IMR-90 (cell line): ENCODE measurements around the gene CARD19. TPM values are rescaled to one million over a fixed set of nuclear protein-coding genes. Genes with fewer than 3 reads are reported as not detected.

Experiments used
- ATAC-seq: fragments of 200-7000 bp; cut with Tn5 transposase; 2 replicates; pipeline ENCODE4 v1.9.1; 2020; ENCODE audit warnings: low read depth, mild to moderate bottlenecking, moderate library complexity
- BruUV-seq: library from RNA; stranded (reverse); fragments of 400-500 nt; replicated peaks from 2 replicates; lab custom pipeline; 2021; lab: Mats Ljungman, UMichigan
- CTCF ChIA-PET: fragments of 300-600 bp; formaldehyde crosslinking; extraction: SDS; loops from one replicate; lab custom pipeline; 2021; ENCODE audit warnings: antibody characterized with exemption; lab: Yijun Ruan, JAX
- POLR2A ChIA-PET: fragments of 300-600 bp; sonication (Branson Sonifier 250); formaldehyde crosslinking; loops from one replicate; lab custom pipeline; 2022; ENCODE audit warnings: antibody characterized with exemption; ENCODE audit not compliant: unreplicated experiment; lab: Charles Lee
- DNase-seq: peaks from one replicate; pipeline ENCODE4 v3.0.0; 2013
- H2AFZ ChIP-seq: replicated peaks from 2 replicates; pipeline ENCODE3; 2013; ENCODE audit warnings: low read length, mild to moderate bottlenecking; ENCODE audit not compliant: poor library complexity
- H2AK5ac ChIP-seq: 2 replicates; pipeline ENCODE4 v1.6.1; 2013; ENCODE audit warnings: low read depth, low read length, inconsistent platforms
- H2AK9ac ChIP-seq: replicated peaks from 2 replicates; pipeline ENCODE3; 2013; ENCODE audit warnings: mild to moderate bottlenecking, low read depth, low read length, moderate library complexity; ENCODE audit not compliant: poor library complexity
- H2BK120ac ChIP-seq: 2 replicates; pipeline ENCODE4 v1.6.1; 2013; ENCODE audit warnings: low read depth, low read length, inconsistent platforms
- H2BK15ac ChIP-seq: 3 replicates; pipeline ENCODE4 v1.6.1; 2013; ENCODE audit warnings: low read depth, low read length, inconsistent platforms
- H2BK20ac ChIP-seq: 2 replicates; pipeline ENCODE4 v1.6.1; 2013; ENCODE audit warnings: low read depth, mild to moderate bottlenecking, inconsistent platforms, low read length, moderate library complexity
- H2BK5ac ChIP-seq: 2 replicates; pipeline ENCODE4 v1.6.1; 2013; ENCODE audit warnings: mild to moderate bottlenecking, low read depth, low read length, inconsistent platforms; ENCODE audit not compliant: poor library complexity, severe bottlenecking
- H3K14ac ChIP-seq: replicated peaks from 2 replicates; pipeline ENCODE4 v1.6.1; 2013; ENCODE audit warnings: low read depth, low read length, inconsistent platforms
- H3K18ac ChIP-seq: 2 replicates; pipeline ENCODE4 v1.6.1; 2013; ENCODE audit warnings: low read depth, low read length, control low read depth
- H3K23ac ChIP-seq: 2 replicates; pipeline ENCODE4 v1.6.1; 2013; ENCODE audit warnings: low read depth, low read length, inconsistent platforms
- H3K27ac ChIP-seq: 2 replicates; pipeline ENCODE4 v1.5.1; 2013; ENCODE audit warnings: mild to moderate bottlenecking, control low read depth, low read length; ENCODE audit not compliant: insufficient read depth
- H3K27me3 ChIP-seq: 2 replicates; pipeline ENCODE4 v1.6.1; 2013; ENCODE audit warnings: low read length; ENCODE audit not compliant: control insufficient read depth, insufficient read depth
- H3K36me3 ChIP-seq: 2 replicates; pipeline ENCODE4 v1.6.1; 2013; ENCODE audit warnings: low read length, mixed read lengths; ENCODE audit not compliant: control insufficient read depth, insufficient read depth
- H3K4ac ChIP-seq: 2 replicates; pipeline ENCODE4 v1.6.1; 2013; ENCODE audit warnings: low read depth, low read length, inconsistent platforms
- H3K4me1 ChIP-seq: 2 replicates; pipeline ENCODE4 v1.6.1; 2013; ENCODE audit warnings: low read length, mixed read lengths; ENCODE audit not compliant: control insufficient read depth, insufficient read depth
- H3K4me2 ChIP-seq: 2 replicates; pipeline ENCODE4 v1.6.1; 2013; ENCODE audit warnings: low read depth, mild to moderate bottlenecking, control low read depth, low read length, moderate library complexity
- H3K4me3 ChIP-seq: 2 replicates; pipeline ENCODE4 v1.5.1; 2013; ENCODE audit warnings: low read depth, mild to moderate bottlenecking, control low read depth, low read length, moderate library complexity; ENCODE audit not compliant: insufficient read depth
- H3K56ac ChIP-seq: 2 replicates; pipeline ENCODE4 v1.6.1; 2013; ENCODE audit warnings: low read length, inconsistent platforms; ENCODE audit not compliant: insufficient read depth; ENCODE audit errors: extremely low read depth
- H3K79me1 ChIP-seq, 2 experiments: 2 replicates each; pipeline ENCODE4 v1.6.1; 2013; ENCODE audit warnings: low read length in 2 of 2, inconsistent platforms in 1 of 2, low read depth in 1 of 2
- H3K9ac ChIP-seq: 2 replicates; pipeline ENCODE4 v1.6.1; 2013; ENCODE audit warnings: low read depth, low read length, control low read depth
- H3K9me1 ChIP-seq: 2 replicates; pipeline ENCODE4 v1.6.1; 2013; ENCODE audit warnings: low read length, inconsistent platforms; ENCODE audit not compliant: insufficient read depth
- H3K9me3 ChIP-seq: 2 replicates; pipeline ENCODE4 v1.6.1; 2013; ENCODE audit warnings: low read length; ENCODE audit not compliant: control insufficient read depth, insufficient read depth
- H4K20me1 ChIP-seq: 2 replicates; pipeline ENCODE4 v1.6.1; 2013; ENCODE audit warnings: low read length, inconsistent platforms; ENCODE audit not compliant: insufficient read depth
- H4K5ac ChIP-seq: 2 replicates; pipeline ENCODE4 v1.6.1; 2013; ENCODE audit warnings: mild to moderate bottlenecking, low read depth, low read length, control low read depth
- H4K8ac ChIP-seq, 2 experiments: 2 replicates each; pipeline ENCODE4 v1.6.1; 2013; ENCODE audit warnings: low read depth in 2 of 2, low read length in 2 of 2, control low read depth in 1 of 2, inconsistent platforms in 1 of 2
- H4K91ac ChIP-seq: 2 replicates; pipeline ENCODE4 v1.6.1; 2013; ENCODE audit warnings: low read depth, low read length, inconsistent platforms; ENCODE audit not compliant: insufficient read depth
- CTCF ChIP-seq: conservative IDR thresholded peaks from 2 replicates; pipeline ENCODE4 v1.5.1; 2012; ENCODE audit warnings: mild to moderate bottlenecking, low read depth, low read length, improper control_type of control experiment
- FOS ChIP-seq: fragments of 150-350 bp; IDR thresholded peaks from 2 replicates; pipeline ENCODE4 v1.6.1; 2016; ENCODE audit warnings: low read depth, low read length
- MXI1 ChIP-seq: IDR thresholded peaks from 2 replicates; pipeline ENCODE4 v1.6.1; 2012; ENCODE audit warnings: low read depth, mild to moderate bottlenecking, low read length, moderate library complexity, borderline replicate concordance
- NFE2L2 ChIP-seq: fragments of 150-350 bp; IDR thresholded peaks from 2 replicates; pipeline ENCODE4 v1.6.1; 2016; ENCODE audit warnings: low read depth, mild to moderate bottlenecking, low read length
- RAD21 ChIP-seq: IDR thresholded peaks from 2 replicates; pipeline ENCODE4 v1.6.1; 2012; ENCODE audit warnings: low read length, improper control_type of control experiment
- USF2 ChIP-seq: fragments of 150-350 bp; IDR thresholded peaks from 2 replicates; pipeline ENCODE4 v1.6.1; 2017; ENCODE audit warnings: mild to moderate bottlenecking, antibody characterized with exemption, low read length, low read depth
- WGBS, 2 experiments: methylation state at CpG; one replicate each; pipeline versions ENCODE4 v1.1.5 to v1.1.7; 2013; ENCODE audit warnings: missing lambda C conversion rate in 2 of 2; ENCODE audit not compliant: insufficient read length in 1 of 2; ENCODE audit errors: extremely low coverage in 2 of 2; 5-methylcytosine and 5-hydroxymethylcytosine counted together
- dilution Hi-C: fragments of 300-500 bp; cut with HindIII; formaldehyde crosslinking; loops from one replicate; pipeline ENCODE4 v1.14.3; 2018; ENCODE audit warnings: low sequenced_read_pairs; ENCODE audit not compliant: unreplicated experiment
- in situ Hi-C: fragments of 300-500 bp; cut with MboI; formaldehyde crosslinking; loops from 3 replicates; pipeline ENCODE4 v1.14.3; 2019; ENCODE audit warnings: low sequenced_read_pairs, inconsistent platforms, mixed read lengths
- intact Hi-C: fragments of 100-400 bp; cut with micrococcal nuclease; formaldehyde crosslinking; loops from 2 replicates; pipeline ENCODE4 v1.10.0; 2022
- polyA plus RNA-seq, 3 experiments: library from polyadenylated mRNA; depleted of rRNA; stranded (reverse); fragments of >200 nt; gene quantifications; 2 replicates each; pipeline ENCODE4 v1.2.3, GENCODE V29; 2012; ENCODE audit warnings: low replicate concordance in 1 of 3
- total RNA-seq: library from RNA; depleted of rRNA; stranded (reverse); fragments of >200 nt; gene quantifications from 2 replicates; pipeline ENCODE4 v1.2.3, GENCODE V29; 2012

Gene CARD19
- total and polyA plus RNA-seq, 2 of the 4 experiments (the other 2 are of a cell fraction), result 17.4 to 111 TPM

GRCh38 chr9:93091453-93092081 is 4.5 kb upstream of the CARD19 start:
- H3K14ac ChIP-seq, result no peak overlapping the region
- H2AK9ac ChIP-seq, result peak overlapping the region; percentile 88
- H3K56ac ChIP-seq, result no peak overlapping the region
- in situ Hi-C loops (no loop called here), intact Hi-C loops (loop anchor here (10.0 kb wide), 1 partner anchor 363 kb away; the partner anchor contains the start of genes FAM120A and FAM120AOS), dilution Hi-C loops (no loop called here)
- H3K9me1 ChIP-seq, result no peaks in the 10 kb centered on the region; the same call in 1 of the 2 replicates
- no peaks in the 10 kb centered on the region for H3K27me3 ChIP-seq
- H3K9me3 ChIP-seq, result peaks cover 19% of the 10 kb centered on the region
- no peak overlapping the region for H3K27ac ChIP-seq
- DNase-seq, result peak; percentile 90
- no peak overlapping the region for H3K4me2 ChIP-seq
- peaks cover 2% of the 10 kb centered on the region in 2 experiments; a peak in 2 of 4 replicates for H3K79me1 ChIP-seq
- ChIA-PET CTCF (no interaction called here), POLR2A (no interaction called here)
- no peak overlapping the region for H2BK120ac ChIP-seq
- ATAC-seq, result no peak
- H4K20me1 ChIP-seq, result no peaks in the 10 kb centered on the region
- H3K9ac ChIP-seq, result no peak overlapping the region
- WGBS, 2 experiments, result 60% methylated on average over 1 of the region's 3 CpGs; no CpG with 5 or more reads in 1 of the 2 experiments
- H2BK20ac ChIP-seq, result no peak overlapping the region
- TF ChIP-seq NFE2L2 (no peak), FOS (peak; percentile 75), CTCF (no peak), RAD21 (no peak), MXI1 (no peak), USF2 (no peak)
- no peak overlapping the region for H2AK5ac ChIP-seq
- no peak overlapping the region for H3K4me3 ChIP-seq
- H4K5ac ChIP-seq, result no peak overlapping the region
- no peak overlapping the region for H2BK15ac ChIP-seq
- no peak overlapping the region for H3K4ac ChIP-seq
- no peaks in the 10 kb centered on the region for H3K36me3 ChIP-seq
- no peak overlapping the region; the same call in 1 of the 2 replicates for H3K18ac ChIP-seq
- peak overlapping the region; percentile 76 for H2AFZ ChIP-seq
- peak overlapping the region in 1 of 2 experiments; percentile 26; a peak in 1 of 4 replicates for H4K8ac ChIP-seq
- H3K4me1 ChIP-seq, result peaks cover 7% of the 10 kb centered on the region; the same call in 1 of the 2 replicates
- no peak overlapping the region for H4K91ac ChIP-seq
- H2BK5ac ChIP-seq, result peak overlapping the region; percentile 86
- H3K23ac ChIP-seq, result no peak overlapping the region
- BruUV-seq, result no TSS peak
